ENCODE data around the gene TANK. TPM values are rescaled to one million over a fixed set of nuclear protein-coding genes. Genes with fewer than 3 reads are reported as not detected.

Gene TANK
- total and polyA plus RNA-seq, 2 of the 13 experiments (the other 11 are each of a cell fraction or from before 2014, with no cell fraction given) = 66.9 to 96.1 TPM

DNA sequence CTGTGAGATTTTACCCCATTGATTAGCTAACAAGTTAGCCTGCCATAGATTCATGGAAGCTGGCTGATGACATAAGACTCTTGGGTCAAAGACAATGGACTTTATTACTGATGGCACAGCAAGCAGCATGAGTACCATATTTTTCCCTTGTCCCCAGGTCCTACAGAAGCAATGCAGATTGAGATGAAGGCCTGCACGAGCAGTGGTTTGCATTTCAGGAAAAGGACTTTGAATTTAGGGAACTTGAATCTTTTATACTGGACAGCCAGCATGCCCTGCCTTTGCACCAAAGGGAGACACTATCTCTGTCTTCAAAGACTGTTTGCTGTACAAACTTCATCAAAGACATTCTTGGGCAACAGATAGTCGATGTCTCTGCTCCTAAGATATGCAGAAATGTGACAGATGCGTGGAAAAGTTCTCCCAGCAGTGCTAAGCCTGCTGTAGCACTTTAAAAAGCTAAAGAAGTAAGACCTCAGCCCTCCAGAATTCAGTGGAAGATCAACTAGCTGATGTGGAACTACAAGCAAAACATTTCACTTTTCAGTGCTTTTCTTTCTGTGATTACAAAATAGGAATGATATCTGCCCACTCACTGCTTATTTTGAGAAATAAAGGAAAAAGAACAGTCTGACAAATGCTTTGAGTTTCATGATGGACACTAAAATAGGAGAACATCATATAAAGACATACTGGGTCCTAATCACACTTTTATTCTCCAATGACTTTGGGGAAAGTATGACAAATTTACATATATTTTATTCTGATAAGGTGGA is 44.4 kb upstream of the TANK start (continued):
- no peak for TF ChIP-seq ZNF263 (CRISPR knock-in tag; IDR thresholded peaks at IDR 0.05)
- TF ChIP-seq ZNF841 (CRISPR knock-in tag; IDR thresholded peaks at IDR 0.05; ENCODE audit: borderline replicate concordance) = no peak
- TF ChIP-seq RCOR2 (CRISPR knock-in tag; IDR thresholded peaks at IDR 0.05) = 0 out of 2 replicates have a peak, but pooled peaks have one; percentile 47
- TF ChIP-seq POLR2AphosphoS2 (IDR thresholded peaks at IDR 0.05; ENCODE audit: low read depth, low read length) = no peak
- no peak for TF ChIP-seq ZNF629 (CRISPR knock-in tag; conservative IDR thresholded peaks at IDR 0.05)
- no peak for TF ChIP-seq MAFF (IDR thresholded peaks at IDR 0.05; ENCODE audit: low read depth, low read length)
- TF ChIP-seq ZFP36 (IDR thresholded peaks at IDR 0.05; ENCODE audit: borderline replicate concordance, low read depth, low read length, partially characterized antibody) = no peak
- TF ChIP-seq ZNF660 (CRISPR knock-in tag; IDR thresholded peaks at IDR 0.05; ENCODE audit: borderline replicate concordance, low read depth) = no peak
- TF ChIP-seq GABPA (IDR thresholded peaks at IDR 0.05; ENCODE audit: low read depth, low read length) = no peak
- no peak for TF ChIP-seq GABPA (CRISPR knock-in tag; IDR thresholded peaks at IDR 0.05; ENCODE audit: low read depth)
- no peak for TF ChIP-seq ZNF674 (CRISPR knock-in tag; IDR thresholded peaks at IDR 0.05; ENCODE audit: low read depth)
- TF ChIP-seq SRF (IDR thresholded peaks at IDR 0.05; ENCODE audit: low read depth, low read length) = no peak
- no peak for TF ChIP-seq TMF1 (CRISPR knock-in tag; IDR thresholded peaks at IDR 0.05; ENCODE audit: low read depth)
- no peak for TF ChIP-seq ZNF839 (CRISPR knock-in tag; IDR thresholded peaks at IDR 0.05; ENCODE audit: borderline replicate concordance)
- TF ChIP-seq FOSL1 (CRISPR knock-in tag; IDR thresholded peaks at IDR 0.05; ENCODE audit: borderline replicate concordance) = no peak
- TF ChIP-seq SP4 (CRISPR knock-in tag; IDR thresholded peaks at IDR 0.05) = no peak
- TF ChIP-seq NBN (conservative IDR thresholded peaks at IDR 0.05) = no peak
- TF ChIP-seq, protein P1, sequence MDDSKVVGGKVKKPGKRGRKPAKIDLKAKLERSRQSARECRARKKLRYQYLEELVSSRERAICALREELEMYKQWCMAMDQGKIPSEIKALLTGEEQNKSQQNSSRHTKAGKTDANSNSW (CRISPR knock-in tag; IDR thresholded peaks at IDR 0.05; ENCODE audit: borderline replicate concordance) = no peak
- no peak for TF ChIP-seq ZFYVE20 (CRISPR knock-in tag; IDR thresholded peaks at IDR 0.05; ENCODE audit: borderline replicate concordance, low read depth)
- TF ChIP-seq TBP (CRISPR knock-in tag; IDR thresholded peaks at IDR 0.05) = no peak
- TF ChIP-seq ZNF264 (CRISPR knock-in tag; IDR thresholded peaks at IDR 0.05) = no peak
- no peak for TF ChIP-seq ELF4 (CRISPR knock-in tag; IDR thresholded peaks at IDR 0.05; ENCODE audit: borderline replicate concordance)
- TF ChIP-seq ZNF251 (CRISPR knock-in tag; IDR thresholded peaks at IDR 0.05) = no peak
- TF ChIP-seq HIVEP1 (CRISPR knock-in tag; IDR thresholded peaks at IDR 0.05) = no peak
- TF ChIP-seq MBD4 (IDR thresholded peaks at IDR 0.05; ENCODE audit: borderline replicate concordance, low read length) = peak; percentile 89
- no peak for TF ChIP-seq ZSCAN25 (CRISPR knock-in tag; IDR thresholded peaks at IDR 0.05)
- no peak for TF ChIP-seq ZBTB3 (CRISPR knock-in tag; IDR thresholded peaks at IDR 0.05; ENCODE audit: borderline replicate concordance, low read depth)
- peak; percentile 82; the same call in 1 of the 2 replicates for TF ChIP-seq NR2F2 (IDR thresholded peaks at IDR 0.05; ENCODE audit: borderline replicate concordance, low read depth)
- TF ChIP-seq ZFP37 (CRISPR knock-in tag; IDR thresholded peaks at IDR 0.05; ENCODE audit: borderline replicate concordance) = no peak
- no peak for TF ChIP-seq MED8 (CRISPR knock-in tag; IDR thresholded peaks at IDR 0.05; ENCODE audit: insufficient replicate concordance)
- TF ChIP-seq, protein P2, sequence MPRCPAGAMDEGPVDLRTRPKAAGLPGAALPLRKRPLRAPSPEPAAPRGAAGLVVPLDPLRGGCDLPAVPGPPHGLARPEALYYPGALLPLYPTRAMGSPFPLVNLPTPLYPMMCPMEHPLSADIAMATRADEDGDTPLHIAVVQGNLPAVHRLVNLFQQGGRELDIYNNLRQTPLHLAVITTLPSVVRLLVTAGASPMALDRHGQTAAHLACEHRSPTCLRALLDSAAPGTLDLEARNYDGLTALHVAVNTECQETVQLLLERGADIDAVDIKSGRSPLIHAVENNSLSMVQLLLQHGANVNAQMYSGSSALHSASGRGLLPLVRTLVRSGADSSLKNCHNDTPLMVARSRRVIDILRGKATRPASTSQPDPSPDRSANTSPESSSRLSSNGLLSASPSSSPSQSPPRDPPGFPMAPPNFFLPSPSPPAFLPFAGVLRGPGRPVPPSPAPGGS (CRISPR knock-in tag; IDR thresholded peaks at IDR 0.05) = no peak

All from HepG2 (cell line).